Fibroblast of skin of abdomen (primary cell): ENCODE data around the gene RFXAP. TPM values are rescaled to one million over a fixed set of nuclear protein-coding genes. Genes with fewer than 3 reads are reported as not detected.
"Not testable (repeated sequence)": the region's sequence is repeated elsewhere in the genome, so short reads cannot be mapped to it uniquely, and the experiment has no call there.

Source experiments
- DNase-seq: peaks from one replicate; pipeline ENCODE4 v3.0.0-alpha.2; 2013
- polyA plus RNA-seq, 2 experiments: library from polyadenylated mRNA; unstranded; fragments of 120-200 nt; gene quantifications; one replicate each; pipeline ENCODE4 v1.2.1, GENCODE V29; 2013; ENCODE audit not compliant: insufficient read length in 2 of 2

Gene RFXAP
- 9.4 TPM for polyA plus RNA-seq (2013, experiment 1 of 2; ENCODE audit: insufficient read length)
- polyA plus RNA-seq (2013, experiment 2 of 2; ENCODE audit: insufficient read length): 9.7 TPM

GRCh38 chr13:36818804-36819738 lies at the start of gene RFXAP:
Gene RFXAP, plus strand, starts transcription at chr13:36819222. Its CDS starts 136 bp downstream, at chr13:36819358.
- DNase-seq: peak; percentile 87

GRCh38 chr13:36769545-36769944 lies 49.5 kb upstream of the RFXAP start:
- no peak for DNase-seq

DNA sequence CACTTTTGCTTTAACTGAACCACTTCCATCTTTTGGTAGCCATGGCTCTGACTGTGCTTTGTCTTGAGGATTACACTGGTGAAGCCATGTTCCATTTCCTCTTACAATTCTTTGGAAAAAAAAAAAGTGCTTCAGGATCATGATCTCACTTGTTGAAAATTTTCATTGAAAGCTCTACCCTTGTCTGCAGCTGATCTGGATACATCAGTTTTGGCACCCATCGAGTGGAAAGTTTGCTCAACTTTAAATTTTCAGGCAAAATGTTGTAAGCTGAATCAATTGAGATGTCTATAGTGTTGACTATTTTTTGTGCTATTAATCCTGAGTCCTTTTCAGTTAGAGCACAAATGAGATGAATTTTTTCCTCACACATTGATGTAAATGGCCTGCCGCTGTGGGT lies 48.3 kb upstream of the RFXAP start:
- DNase-seq: no peak

DNA sequence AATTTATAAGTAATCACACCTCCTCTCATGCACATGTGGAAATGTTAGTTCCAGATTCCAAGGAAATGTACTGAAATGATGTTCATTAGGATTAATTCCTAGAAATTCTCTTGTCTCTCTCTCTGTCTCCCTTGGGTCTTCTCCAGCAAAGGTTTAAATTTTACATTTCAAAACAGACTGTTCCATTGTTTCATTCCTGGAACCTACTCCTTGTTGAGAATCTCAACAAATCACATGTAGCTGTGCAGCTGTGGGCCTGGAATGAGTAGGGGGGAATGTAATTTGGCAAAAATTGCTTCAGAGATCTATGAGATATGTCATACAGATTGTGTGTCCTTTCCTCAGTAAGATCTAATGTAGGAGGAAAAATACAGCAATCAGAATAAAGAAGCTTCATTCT lies 46.2 kb upstream of the RFXAP start:
- DNase-seq: no peak

DNA sequence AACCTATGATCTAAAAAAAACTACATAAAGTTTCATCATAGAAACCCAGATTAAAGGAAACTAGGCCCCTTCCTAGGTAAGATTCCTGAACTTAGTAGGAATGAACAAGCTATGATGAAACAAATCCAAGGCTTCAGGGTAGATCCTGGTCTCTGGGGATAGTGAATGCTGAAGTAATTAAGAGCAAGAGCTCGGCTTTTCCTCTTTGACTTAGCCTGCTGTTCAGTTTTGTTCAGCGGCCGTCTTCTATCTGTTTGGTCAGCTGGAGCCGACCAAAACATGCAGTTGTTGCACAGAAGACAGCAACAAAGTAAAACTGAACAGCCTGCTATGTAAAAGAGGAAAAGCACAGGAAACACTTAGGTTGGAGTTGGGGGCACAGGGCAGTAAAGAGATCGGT lies 44.1 kb upstream of the RFXAP start:
- DNase-seq: peak; percentile 53

DNA sequence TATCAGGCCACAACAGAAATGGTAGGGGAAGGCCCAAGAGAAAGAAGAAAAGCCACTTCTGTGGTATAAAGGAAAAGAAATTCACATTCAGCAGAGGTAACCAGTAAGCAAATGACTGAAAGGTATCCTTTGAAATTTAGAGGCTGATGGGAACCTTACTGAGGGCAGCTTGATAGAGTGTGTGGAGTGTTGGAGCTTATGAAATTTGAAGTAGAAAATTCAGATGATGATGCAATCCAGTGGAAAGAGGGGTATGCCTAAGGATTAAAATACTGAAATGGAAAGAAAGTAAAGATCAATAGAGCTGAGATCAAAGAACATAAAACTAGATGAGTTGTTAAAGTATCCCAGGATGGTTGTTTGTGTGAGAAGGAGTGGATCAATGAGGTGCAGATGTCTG lies 42.8 kb upstream of the RFXAP start:
- no peak for DNase-seq

DNA sequence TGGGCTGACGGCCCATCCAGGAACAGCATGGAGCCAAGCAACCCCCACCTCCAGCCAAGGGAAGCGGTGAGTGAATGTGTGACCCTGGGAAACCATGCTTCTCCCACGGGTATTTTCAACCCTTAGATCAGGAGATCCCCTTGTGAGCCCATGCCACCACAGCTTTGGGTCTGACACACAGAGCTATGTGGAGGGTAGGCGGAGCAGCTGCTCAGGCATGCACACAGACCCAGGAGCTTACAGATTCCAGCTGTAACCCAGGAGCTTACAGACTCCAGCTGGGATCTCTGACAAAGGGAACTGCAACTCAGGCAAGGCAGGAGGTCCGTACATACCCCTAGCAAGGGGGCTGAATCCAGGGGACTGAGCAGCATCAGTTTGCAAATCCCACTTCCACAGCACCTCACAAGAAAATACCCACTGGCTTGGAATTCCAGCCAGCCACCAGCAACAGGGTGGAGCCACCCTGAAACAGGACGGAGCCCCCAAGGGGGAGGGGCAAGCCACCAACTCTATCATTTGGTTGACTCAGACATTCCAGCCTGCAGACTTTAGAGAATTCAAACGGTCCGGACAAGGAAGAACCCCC lies 40.8 kb upstream of the RFXAP start:
- peak; percentile 93 for DNase-seq

GRCh38 chr13:36783890-36784289 lies 35.1 kb upstream of the RFXAP start:
- DNase-seq: no peak

DNA sequence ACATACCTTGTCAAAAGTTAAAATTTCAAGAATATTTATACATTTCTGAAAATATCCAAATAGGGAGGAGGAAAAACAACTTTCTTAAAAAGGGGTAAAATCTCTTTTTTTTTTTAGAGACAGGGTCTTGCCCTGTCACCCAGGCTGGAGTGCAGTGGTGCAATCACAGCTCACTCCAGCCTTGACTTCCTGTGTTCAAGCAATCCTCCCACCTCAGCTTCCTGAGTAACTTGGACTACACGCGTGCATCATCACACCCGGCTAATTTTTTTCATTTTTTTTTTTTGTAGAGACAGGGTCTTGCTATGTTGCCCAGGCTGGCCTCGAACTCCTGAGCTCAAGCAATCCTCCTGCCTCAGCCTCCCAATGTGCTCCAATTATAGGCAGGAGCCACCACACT lies 32.8 kb upstream of the RFXAP start:
- DNase-seq: not testable (repeated sequence)

- no peak for DNase-seq
Measured at GRCh38 chr13:36787181-36787580, 31.8 kb upstream of the RFXAP start.

- peak; percentile 65 for DNase-seq
Measured at GRCh38 chr13:36788276-36788675, 30.7 kb upstream of the RFXAP start.

GRCh38 chr13:36789061-36789460 lies 30.0 kb upstream of the RFXAP start:
- DNase-seq: no peak

GRCh38 chr13:36789730-36790129 lies 29.3 kb upstream of the RFXAP start:
- DNase-seq: no peak

DNA sequence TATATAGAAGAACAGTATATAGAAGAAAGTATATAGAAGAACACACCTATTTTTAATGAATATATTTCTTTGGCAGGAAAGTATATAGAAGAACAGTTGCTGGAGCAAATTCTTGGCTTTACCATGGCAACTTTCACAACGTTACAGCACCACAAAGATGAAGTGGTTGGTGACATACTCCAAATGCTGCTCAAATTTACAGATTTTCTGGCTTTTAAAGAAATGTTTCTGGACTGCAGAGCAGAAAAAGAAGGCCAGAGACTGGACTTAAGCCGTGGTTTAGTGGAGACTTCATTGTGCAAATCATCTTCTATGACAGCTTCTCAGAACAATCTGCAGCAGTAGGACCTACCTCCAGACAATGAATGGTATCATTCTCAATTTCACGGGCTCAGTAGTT lies 24.3 kb upstream of the RFXAP start:
- no peak for DNase-seq

DNA sequence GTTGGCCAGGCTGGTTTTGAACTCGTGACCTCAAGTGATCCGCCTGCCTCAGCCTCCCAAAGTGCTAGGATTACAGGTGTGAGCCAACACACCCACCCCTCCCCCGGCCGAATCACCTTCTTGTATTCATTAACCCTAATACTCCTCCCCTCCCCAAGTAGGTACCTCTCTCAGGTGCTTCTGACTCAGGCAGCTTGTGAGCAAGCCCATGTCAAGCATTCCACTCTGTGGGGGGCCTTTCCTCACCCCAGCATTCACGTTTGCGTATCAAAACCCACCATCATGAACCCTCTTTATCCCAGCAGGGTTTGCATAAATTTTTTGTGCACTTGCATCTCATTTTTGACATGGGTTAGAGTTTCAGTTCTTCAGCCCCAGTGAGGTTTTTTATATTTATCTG lies 23.6 kb upstream of the RFXAP start:
- no peak for DNase-seq

- no peak for DNase-seq
Measured at GRCh38 chr13:36796052-36796451, 23.0 kb upstream of the RFXAP start.

GRCh38 chr13:36801035-36801434 lies 18.0 kb upstream of the RFXAP start:
- DNase-seq: no peak

DNA sequence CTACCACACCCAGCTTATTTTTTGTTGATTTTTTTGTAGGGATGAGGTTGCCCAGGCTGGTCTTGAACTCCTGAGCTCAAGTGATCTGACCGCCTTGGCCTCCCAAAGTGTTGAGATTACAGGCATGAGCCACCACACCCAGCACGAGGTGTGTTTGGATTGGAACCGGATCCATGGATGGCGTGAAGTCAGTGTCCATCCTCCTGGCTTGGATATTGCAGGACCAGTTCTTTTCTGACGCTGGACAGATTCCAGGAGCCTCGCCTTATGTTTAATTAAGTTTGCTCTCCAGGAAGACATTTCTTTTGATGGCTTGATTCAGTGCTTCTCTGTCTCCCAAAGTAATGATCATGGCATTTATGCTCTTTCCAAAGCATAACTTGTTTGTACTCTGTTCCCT lies 14.4 kb upstream of the RFXAP start:
- no peak for DNase-seq

DNA sequence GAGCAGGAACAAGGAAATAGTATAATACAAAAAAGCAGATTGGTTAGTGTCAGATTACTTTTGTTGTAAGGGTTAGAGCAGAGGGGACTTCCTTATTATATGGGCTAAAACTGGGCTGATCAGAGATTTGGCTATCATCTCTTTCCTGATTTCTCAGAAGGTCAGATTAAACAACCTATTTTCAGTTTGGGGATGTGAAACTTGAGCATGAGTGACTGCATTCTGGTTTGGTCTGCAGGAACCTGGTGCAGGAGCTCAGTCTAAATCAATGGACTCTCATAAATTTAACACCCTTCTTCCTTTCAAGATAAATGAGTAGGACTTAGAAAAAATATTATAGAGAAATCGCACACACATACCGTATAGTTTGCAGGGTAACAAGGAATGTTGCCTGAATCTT lies 12.9 kb upstream of the RFXAP start:
- no peak for DNase-seq

- DNase-seq: no peak
Measured at GRCh38 chr13:36807616-36808015, 11.4 kb upstream of the RFXAP start.

GRCh38 chr13:36813225-36813624 lies 5.8 kb upstream of the RFXAP start:
- no peak for DNase-seq

GRCh38 chr13:36814465-36814864 lies 4.6 kb upstream of the RFXAP start:
- no peak for DNase-seq

DNA sequence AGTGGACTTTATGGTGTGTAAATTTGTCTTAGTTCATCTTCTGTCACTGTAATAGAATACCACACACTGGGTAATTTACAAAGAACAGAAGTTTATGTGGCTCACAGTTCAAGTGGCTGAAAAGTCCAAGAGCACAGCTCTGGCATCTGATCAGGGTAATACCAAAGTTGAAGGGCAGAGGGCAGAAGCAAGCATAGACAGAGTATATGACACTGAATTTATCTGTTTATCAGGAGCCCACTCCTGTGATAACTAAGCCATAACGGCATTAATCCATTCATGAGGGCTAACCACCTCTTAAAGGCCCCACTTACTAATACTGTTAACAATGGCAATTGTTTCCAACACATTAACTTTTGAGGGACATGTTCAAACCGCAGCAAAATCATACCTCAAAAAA lies 4.0 kb upstream of the RFXAP start:
- DNase-seq: no peak
